Brain pericyte (primary cell): ENCODE results near the gene SLC30A4.
A peak's percentile ranks its signal among the peaks of the same experiment; 100 is the strongest.
"Not testable (repeated sequence)": the region's sequence is repeated elsewhere in the genome, so short reads cannot be mapped to it uniquely, and the experiment has no call there.

Experiments
- DNase-seq: peaks from one replicate; pipeline ENCODE4 v3.0.0-alpha.2; 2012; ENCODE audit warnings: low read depth, low spot score

SLC30A4 gene, protein sequence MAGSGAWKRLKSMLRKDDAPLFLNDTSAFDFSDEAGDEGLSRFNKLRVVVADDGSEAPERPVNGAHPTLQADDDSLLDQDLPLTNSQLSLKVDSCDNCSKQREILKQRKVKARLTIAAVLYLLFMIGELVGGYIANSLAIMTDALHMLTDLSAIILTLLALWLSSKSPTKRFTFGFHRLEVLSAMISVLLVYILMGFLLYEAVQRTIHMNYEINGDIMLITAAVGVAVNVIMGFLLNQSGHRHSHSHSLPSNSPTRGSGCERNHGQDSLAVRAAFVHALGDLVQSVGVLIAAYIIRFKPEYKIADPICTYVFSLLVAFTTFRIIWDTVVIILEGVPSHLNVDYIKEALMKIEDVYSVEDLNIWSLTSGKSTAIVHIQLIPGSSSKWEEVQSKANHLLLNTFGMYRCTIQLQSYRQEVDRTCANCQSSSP

GRCh38 chr15:45522328-45523165 is at the start of gene SLC30A4:
Gene SLC30A4, minus strand, starts transcription at chr15:45522755. Its CDS starts 401 bp downstream, at chr15:45522354.
- peak; percentile 16 for DNase-seq

DNA sequence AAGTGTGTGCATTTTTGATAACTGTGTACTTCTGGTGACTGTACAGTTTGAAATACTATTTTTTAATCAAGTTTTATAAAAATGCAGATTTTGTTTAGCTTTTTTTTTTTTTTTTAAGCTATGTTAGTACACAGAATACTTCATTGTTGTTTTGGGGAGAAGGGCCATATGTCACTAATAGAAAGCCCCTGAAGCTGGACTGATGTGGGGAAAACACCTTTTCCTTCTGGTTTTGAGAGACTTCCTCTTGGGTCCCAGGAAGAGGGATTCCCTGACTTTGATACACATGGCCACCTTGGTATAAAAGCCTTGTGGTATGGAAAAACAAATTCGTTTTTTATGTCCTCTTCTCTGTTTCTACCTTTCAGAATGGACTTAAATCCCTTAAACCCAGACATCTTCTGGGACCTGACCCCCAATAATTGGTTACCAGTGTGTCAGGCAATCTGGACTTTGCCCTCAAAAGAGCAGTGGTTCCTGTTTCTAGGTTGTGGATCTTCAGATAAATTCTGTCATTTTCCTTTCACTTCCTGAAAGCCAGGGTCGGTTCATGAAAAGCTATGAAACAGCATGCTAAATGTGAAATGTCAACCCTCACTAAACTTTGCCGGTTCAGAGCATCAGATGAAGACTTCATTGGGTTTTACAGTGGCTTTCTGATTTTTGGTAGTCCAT is 33.5 kb upstream of the SLC30A4 start:
- no peak for DNase-seq

- no peak for DNase-seq
Observed at GRCh38 chr15:45551676-45552075, 29.1 kb upstream of the SLC30A4 start.

DNA sequence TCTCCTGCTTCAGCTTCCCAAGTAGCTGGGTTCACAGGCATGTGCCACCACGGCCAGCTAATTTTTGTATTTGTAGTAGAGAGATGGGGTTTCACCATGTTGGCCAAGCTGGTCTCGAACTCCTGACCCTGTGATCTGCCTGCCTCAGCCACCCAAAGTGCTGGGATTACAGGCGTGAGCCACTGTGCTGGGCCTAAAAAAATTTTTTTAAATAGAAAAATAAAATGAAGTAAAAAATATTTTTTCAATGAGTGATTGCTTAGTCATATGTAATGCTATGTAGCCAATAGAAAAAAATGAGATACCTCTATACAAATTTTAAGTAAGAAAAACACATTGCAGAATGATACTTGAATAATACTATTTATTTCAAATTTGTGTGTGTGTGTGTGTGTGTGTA is 27.9 kb upstream of the SLC30A4 start:
- no peak for DNase-seq

DNA sequence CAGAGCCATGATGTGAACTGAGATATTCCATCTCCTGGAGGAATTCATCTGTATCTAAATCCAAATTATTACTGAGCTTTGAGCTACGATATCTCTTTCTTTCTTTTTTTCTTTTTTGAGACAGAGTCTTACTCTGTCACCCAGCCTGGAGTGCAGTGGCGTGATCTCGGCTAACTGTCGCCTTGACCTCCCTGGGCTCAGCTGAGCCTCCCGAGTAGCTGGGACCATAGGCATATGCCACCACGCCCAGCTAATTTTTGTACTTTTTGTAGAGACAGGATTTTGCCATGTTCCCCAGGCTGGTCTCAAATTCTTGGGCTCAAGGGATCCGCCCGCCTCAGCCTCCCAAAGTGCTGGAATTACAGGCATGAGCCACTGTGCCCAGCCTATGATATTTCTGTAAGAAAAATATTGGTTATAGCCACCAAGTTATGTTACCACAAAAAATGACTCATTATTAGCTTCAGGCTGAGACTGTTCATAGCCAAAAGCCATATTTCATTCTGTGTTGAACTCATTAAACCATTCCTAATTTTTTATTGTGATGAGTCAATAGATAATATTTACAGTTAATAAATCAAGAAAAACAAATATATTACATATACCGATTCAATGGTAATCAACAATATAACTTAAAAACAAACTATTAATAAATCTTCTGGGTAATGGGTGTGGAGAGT is 27.1 kb upstream of the SLC30A4 start:
- no peak for DNase-seq

DNA sequence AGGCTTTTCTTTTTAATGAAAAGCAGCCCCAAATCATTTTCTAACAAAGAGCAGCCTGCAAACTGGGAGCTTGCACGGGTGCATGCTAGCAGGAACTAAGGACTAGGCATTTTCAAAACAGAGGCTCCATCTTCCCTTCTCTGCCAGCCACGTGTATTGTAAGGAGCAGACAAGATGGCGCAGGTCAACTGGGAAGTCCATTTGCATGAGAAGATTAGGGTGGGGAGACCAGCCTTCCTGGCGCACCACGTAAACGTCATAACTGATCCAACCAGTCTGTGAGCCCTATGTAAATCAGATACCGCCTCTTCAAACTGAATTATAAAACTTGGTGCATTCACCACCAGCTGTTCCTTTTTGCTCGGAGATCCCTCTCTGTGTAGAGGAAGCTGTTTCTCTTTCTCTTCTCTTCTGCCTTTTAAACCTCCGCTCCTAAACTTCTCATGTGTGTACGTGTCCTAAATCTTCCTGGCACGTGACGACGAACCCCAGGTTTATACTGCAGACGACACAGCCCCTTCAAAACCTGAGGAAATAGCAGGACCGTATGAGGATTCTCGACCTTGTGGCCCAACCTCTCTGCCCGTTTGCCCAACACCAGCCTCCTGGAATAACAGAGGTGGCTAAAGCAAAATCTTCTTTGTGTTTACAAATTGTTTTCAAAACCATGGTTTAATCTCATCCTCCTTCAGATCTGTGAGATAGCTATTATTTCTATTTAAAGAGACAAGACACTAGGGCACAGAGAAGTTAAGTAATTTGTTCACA is 26.4 kb upstream of the SLC30A4 start:
- DNase-seq = no peak

DNA sequence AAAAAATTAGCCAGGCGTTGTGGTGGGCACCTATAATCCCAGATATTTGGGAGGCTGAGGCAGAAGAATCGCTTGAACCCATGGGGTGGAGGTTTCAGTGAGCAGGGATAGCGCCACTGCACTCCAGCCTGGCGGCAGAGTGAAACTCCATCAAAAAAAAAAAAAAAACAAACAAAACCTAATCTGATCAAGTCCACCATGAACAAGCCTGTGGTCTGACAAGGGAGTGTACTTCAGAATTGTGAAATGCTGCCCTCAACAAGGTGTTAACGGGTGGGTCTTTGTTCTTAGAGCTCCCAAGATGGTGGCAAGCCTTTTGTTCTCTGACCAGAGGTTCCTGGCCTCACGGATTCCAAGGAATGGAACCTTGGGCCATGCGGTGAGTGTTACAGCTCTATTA is 24.2 kb upstream of the SLC30A4 start:
- DNase-seq = no peak

DNA sequence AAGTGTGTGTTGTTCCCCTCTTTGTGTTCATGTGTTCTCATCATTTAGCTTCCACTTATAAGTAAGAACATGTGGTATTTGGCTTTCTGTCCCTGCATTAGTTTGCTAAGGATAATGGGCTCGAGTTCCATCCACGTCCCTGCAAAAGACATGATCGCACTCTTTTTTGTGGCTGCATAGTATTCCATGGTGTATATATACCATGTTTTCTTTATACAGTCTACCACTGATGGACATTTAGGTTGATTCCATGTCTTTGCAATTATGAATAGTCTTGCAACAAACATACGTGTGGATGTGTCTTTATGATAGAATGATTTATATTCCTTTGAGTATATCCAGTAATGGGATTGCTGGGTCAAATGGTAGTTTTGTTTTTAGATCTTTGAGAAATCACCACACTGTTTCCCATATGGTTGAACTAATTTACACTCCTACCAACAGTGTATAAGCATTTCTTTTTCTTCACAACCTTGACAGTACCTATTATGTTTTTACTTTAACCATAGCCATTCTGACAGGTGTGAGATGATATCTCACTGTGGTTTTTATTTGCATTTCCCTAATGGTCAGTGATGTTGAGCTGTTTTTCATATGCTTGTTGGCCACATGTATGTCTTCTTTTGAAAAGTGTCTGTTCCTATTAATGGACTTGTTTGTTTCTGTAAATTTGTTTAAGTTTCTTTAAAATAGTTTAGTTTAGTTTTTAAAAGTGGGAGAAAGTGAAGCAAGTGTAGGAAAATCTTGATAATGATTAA is 21.9 kb upstream of the SLC30A4 start:
- no peak for DNase-seq

- no peak for DNase-seq
Observed at GRCh38 chr15:45543051-45543450, 20.5 kb upstream of the SLC30A4 start.

- no peak for DNase-seq
Observed at GRCh38 chr15:45540531-45540930, 18.0 kb upstream of the SLC30A4 start.

- DNase-seq = no peak
Observed at GRCh38 chr15:45539680-45540079, 17.1 kb upstream of the SLC30A4 start.

DNA sequence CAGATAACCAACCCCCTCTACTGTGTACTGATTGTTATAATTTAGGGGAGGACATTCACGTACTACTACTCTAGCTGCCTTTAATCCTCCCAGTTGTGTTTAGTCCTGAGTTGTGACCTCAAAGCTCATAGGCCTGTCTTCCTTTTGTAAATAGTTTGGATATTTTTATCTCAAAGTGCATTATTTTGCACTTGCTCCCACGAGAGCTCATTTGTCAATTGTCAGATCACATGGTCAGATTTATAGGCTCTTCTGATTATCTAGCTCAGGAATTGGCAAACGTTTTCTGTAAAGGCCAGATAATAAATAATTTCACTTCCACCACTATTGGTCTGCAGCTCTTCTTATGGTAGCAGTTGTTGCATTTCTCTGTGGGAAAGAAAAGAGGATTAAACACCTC is 14.4 kb upstream of the SLC30A4 start:
- DNase-seq = no peak

DNA sequence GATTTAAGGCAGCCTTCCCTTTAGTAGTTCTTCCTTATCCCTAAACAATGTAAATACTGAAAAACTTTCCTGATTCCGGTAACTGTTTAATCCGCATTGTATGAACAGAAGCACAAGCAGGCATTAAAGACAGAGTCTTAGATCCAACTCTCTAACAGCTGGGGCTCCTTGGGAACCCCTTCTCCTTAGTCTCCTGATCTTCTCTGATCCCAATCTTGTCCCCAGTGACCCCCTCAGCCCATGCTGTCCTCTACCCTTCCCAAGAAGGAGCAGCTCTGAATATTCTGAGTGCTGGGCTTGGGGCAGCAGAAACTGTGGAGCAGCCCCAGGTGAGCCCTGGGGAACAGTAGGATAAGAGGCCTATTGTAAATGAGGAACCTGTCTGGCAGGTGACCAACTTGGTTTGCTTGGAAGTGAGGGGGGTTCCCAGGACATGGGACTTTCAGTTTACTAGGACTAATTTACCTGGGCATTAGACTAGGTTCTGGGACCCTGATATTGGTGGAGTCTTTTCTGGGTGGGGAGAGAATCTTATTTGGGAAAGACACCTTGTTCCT is 13.0 kb upstream of the SLC30A4 start:
- no peak for DNase-seq

GRCh38 chr15:45534821-45535220 is 12.3 kb upstream of the SLC30A4 start:
- DNase-seq = no peak

GRCh38 chr15:45532892-45533291 is 10.3 kb upstream of the SLC30A4 start:
- not testable (repeated sequence) for DNase-seq

DNA sequence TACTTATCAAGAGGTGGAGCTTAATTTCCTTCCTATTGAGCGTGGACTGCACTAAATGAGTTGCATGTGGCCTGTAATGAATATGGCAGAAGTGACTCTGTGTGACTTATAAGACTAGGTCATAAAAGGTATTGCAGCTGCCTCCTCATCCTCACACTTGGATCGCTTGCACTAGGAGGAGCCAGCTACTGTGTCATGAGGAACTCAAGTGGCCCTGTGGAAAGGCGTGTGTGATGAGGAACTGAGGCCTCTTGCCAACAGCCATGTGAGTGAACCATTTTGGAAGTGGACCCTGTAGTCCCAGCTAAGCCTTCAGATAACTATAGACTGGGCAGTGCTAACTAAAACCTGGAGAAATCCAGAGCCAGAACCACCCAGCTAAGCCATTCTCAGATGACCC is 7.1 kb upstream of the SLC30A4 start:
- DNase-seq = no peak

DNA sequence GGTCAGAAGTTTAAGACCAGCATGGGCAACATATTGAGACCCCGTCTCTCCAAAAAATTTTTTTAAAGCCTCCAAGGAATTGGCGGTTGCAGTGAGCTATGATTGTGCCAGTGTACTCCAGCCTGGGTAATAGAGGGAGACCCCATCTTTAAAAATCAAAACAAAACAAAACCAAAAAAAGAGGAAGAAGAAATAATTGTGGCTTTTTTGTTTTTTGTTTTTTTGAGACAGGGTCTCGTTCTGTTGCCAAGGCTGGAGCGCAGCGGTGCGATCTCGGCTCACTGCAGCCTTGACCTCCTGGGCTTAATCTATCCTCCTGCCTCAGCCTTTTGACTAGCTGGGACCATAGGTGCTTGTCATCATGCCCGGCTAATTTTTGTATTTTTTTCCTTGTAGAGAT is 4.5 kb upstream of the SLC30A4 start:
- DNase-seq = no peak

DNA sequence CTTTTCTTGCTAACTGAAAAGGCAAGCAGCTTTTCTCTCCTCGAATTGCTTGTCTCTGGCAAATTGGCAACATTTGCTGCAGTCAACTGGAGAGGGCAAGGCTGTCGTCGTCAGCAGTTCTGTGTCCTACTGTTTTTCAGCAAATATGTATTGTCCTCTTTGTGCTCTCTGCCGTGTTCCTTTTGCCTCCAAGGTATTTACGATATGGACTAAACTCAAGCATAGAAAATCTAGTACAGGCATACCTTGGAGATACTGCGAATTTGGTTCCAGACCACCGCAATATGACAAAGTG is 558 bp upstream of the SLC30A4 start:
- no peak for DNase-seq

DNA sequence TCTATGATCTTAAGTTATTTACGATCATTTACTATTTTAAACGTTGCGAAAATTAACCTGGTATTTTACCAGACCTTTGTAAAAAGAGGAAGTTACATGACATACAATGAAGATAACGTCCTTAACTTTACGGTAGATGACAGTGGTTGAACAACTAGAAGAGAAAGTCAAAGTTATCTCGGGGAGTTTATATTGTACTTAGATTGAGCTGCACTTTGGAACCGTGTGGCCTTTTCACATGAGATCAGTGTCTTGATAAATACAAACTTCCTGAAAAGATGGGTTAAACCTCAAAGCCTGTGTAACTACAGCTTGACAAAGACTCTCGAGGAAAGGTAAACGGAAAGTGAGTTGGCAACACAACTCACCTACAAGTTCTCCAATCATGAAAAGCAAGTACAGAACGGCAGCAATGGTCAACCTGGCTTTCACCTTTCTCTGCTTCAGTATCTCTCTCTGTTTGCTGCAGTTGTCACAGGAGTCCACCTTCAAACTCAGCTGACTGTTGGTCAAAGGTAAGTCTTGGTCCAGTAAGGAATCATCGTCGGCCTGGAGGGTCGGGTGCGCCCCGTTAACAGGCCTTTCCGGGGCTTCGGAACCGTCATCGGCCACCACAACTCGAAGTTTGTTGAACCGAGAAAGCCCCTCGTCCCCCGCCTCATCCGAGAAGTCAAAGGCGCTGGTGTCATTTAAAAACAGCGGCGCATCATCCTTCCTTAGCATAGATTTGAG is 793 bp downstream of the SLC30A4 start:
- DNase-seq = no peak
